Measurements from ENCODE around the gene DOCK4. TPM values are rescaled to one million over a fixed set of nuclear protein-coding genes. Genes with fewer than 3 reads are reported as not detected.

DOCK4 gene
- total and polyA plus RNA-seq, 2 of the 8 experiments (the other 6 are each of a cell fraction or from before 2014, with no cell fraction given), result 5.1 to 23.6 TPM

GRCh38 chr7:112137141-112138101 lies 68.8 kb downstream of the DOCK4 start:
- FAIRE-seq (peak; percentile 55), DNase-seq (ENCODE audit: low read depth in 1 of 2, low spot score in 2 of 2) (no peak)
- Histone ChIP-seq H3K4ac (replicated peaks; ENCODE audit: insufficient read length, low read depth, low read length) (no peak overlapping the region), H3K9ac (replicated peaks in 1 of 4; ENCODE audit: extremely low read depth in 1 of 4, low read depth in 3 of 4, low read length in 3 of 4) (no peak overlapping the region), H4K8ac (ENCODE audit: extremely low read depth, insufficient read depth, low read length) (no peak overlapping the region), H2BK12ac (ENCODE audit: low read depth, low read length) (no peak overlapping the region), H2BK120ac (replicated peaks; ENCODE audit: low read depth, low read length) (no peak overlapping the region), H3K79me1 (ENCODE audit: low read depth, low read length) (peaks cover 2% of the 10 kb centered on the region; the same call in 1 of the 2 replicates), H3K79me2 (ENCODE audit: control insufficient read depth in 1 of 2, insufficient read depth in 2 of 2, low read length in 2 of 2) (peaks cover 0 to 39% of the 10 kb centered on the region in 2 experiments; a peak in 2 of 4 replicates), H3K27ac (ENCODE audit: low read depth, low read length) (no peak overlapping the region), H3K27me3 (replicated peaks in 1 of 4; ENCODE audit: control insufficient read depth in 3 of 4, extremely low read depth in 1 of 4, insufficient read depth in 3 of 4, low read length in 3 of 4) (peaks cover 0 to 1% (median 0%) of the 10 kb centered on the region in 4 experiments; a peak in 1 of 7 replicates), H3K36me3 (ENCODE audit: control insufficient read depth in 2 of 4, insufficient read depth in 4 of 4, low read length in 3 of 4) (no peaks in the 10 kb centered on the region), H3K23me2 (ENCODE audit: low read depth, low read length) (no peaks in the 10 kb centered on the region), H3K4me2 (ENCODE audit: insufficient read depth in 1 of 2, low read depth in 2 of 2, low read length in 2 of 2) (no peak overlapping the region), H3K9me3 (ENCODE audit: insufficient read depth in 2 of 2, low read depth in 1 of 2, low read length in 1 of 2) (no peaks in the 10 kb centered on the region), H3K4me3 (ENCODE audit: extremely low read depth in 1 of 4, insufficient read depth in 2 of 4, low read depth in 3 of 4, low read length in 4 of 4) (no peak overlapping the region), H4K5ac (ENCODE audit: insufficient read length, low read depth, low read length) (no peak overlapping the region), H3K18ac (ENCODE audit: extremely low read depth, low read length) (no peak overlapping the region), H2BK5ac (ENCODE audit: low read depth, low read length) (no peak overlapping the region), H3K23ac (ENCODE audit: insufficient read length) (no peak overlapping the region), H4K91ac (replicated peaks; ENCODE audit: insufficient read length, low read length) (no peak overlapping the region), H3K56ac (replicated peaks; ENCODE audit: insufficient read length, low read depth, low read length) (no peak overlapping the region), H2AK5ac (ENCODE audit: low read depth, low read length) (no peak overlapping the region), H3K4me1 (replicated peaks in 1 of 4; ENCODE audit: control insufficient read depth in 3 of 4, insufficient read depth in 4 of 4, low read length in 3 of 4) (peaks cover 2 to 13% (median 6%) of the 10 kb centered on the region in 4 experiments; a peak in 4 of 7 replicates), H3K14ac (ENCODE audit: insufficient read length) (no peak overlapping the region), H4K20me1 (replicated peaks in 1 of 2; ENCODE audit: control insufficient read depth in 1 of 2, insufficient read depth in 2 of 2, low read length in 2 of 2) (no peaks in the 10 kb centered on the region), H2BK15ac (ENCODE audit: low read length) (no peak overlapping the region), H2BK20ac (ENCODE audit: low read length) (no peak overlapping the region), H2AFZ (ENCODE audit: low read length) (no peak overlapping the region)
- CTCF ChIA-PET (ENCODE audit: partially characterized antibody), result interaction anchor here (0.7 to 1.8 kb wide), 5 partner anchors 10 to 276 kb away, joined by 3 to 6 read pairs (median 3); no protein-coding TSS in a partner anchor
- WGBS, 2 experiments (ENCODE audit: extremely low coverage in 1 of 2, insufficient coverage in 1 of 2, insufficient read length in 1 of 2, insufficient replicate concordance in 2 of 2, low coverage in 1 of 2, low lambda C conversion rate in 2 of 2, missing lambda C conversion rate in 1 of 2), result 39% methylated on average over 3 of the region's 3 CpGs; no CpG with 5 or more reads in 1 of the 2 experiments
- POLR2A ChIA-PET (ENCODE audit: partially characterized antibody), result no interaction called here
- TF ChIP-seq ZNF274 (IDR thresholded peaks at IDR 0.05; ENCODE audit: borderline replicate concordance, extremely low read depth, low read length) (no peak), SIRT6 (IDR thresholded peaks at IDR 0.05; ENCODE audit: low read length) (no peak), CHD1 (IDR thresholded peaks at IDR 0.05; ENCODE audit: low read depth, low read length) (no peak), MAFK (IDR thresholded peaks at IDR 0.05; ENCODE audit: low read depth, low read length) (no peak), GTF2F1 (IDR thresholded peaks at IDR 0.05; ENCODE audit: borderline replicate concordance, low read depth, low read length) (no peak), CEBPB (IDR thresholded peaks at IDR 0.05; ENCODE audit: low read depth, low read length) (no peak), RAD21 (IDR thresholded peaks at IDR 0.05 in 1 of 2, conservative IDR thresholded peaks at IDR 0.05 in 1 of 2; ENCODE audit: low read depth in 2 of 2, low read length in 2 of 2) (no peak), TAF1 (IDR thresholded peaks at IDR 0.05; ENCODE audit: low read depth, low read length) (no peak), BACH1 (IDR thresholded peaks at IDR 0.05; ENCODE audit: low read length) (no peak), HDAC2 (IDR thresholded peaks at IDR 0.05; ENCODE audit: borderline replicate concordance in 1 of 2, low read depth in 2 of 2, low read length in 2 of 2) (no peak), PHF8 (conservative IDR thresholded peaks at IDR 0.05; ENCODE audit: low read depth, low read length) (no peak), RFX5 (IDR thresholded peaks at IDR 0.05; ENCODE audit: borderline replicate concordance, low read depth, low read length) (no peak)

All from H1 (cell line).